Measurements from ENCODE around the gene SLC12A5. TPM values are rescaled to one million over a fixed set of nuclear protein-coding genes. Genes with fewer than 3 reads are reported as not detected.
A peak's percentile ranks its signal among the peaks of the same experiment; 100 is the strongest.

SLC12A5 gene
- total RNA-seq, 1 donor from 2014 or later: 0.77 TPM

DNA sequence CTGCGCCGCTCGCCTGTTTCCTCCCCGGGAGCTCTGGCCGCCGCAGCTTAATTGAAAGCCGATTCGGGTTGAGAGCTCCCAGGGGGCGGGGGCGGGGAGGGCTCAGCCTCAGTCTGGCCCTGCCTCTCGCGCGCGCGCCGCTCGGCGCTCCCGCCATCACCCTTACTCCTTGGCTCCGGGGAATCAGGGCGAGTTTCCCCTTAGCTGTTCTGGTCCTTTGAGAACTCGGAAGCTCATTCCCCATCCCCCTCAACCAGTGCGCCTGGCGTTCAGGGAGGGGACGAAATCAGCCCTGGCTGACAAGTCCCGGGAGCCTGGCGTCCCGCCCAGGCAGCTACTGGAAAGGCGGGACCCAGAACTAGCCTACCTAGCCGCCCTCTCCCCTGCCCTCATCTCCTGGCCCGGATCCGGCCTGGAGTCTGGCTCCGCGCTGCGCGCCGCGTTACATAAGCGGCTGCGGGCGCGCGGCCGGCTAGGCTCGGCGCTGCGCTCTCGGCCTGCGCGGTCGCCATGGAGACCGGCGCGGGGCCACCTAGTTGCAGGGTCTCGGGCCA lies 2.8 kb downstream of the SLC12A5 start:
- H3K9ac ChIP-seq: no peak overlapping the region
- TF ChIP-seq EZH2phosphoT487 (IDR thresholded peaks at IDR 0.05) (peak; percentile 47), CTCF (IDR thresholded peaks at IDR 0.05) (no peak), EZH2 (IDR thresholded peaks at IDR 0.05) (peak; percentile 73)
- peaks cover 77% of the 10 kb centered on the region for H4K20me1 ChIP-seq (ENCODE audit: low read depth)
- H3K27ac Mint-ChIP-seq: no peak overlapping the region
- H3K79me2 ChIP-seq (ENCODE audit: low read depth): no peaks in the 10 kb centered on the region
- H3F3A ChIP-seq (ENCODE audit: low read depth): peaks cover 17% of the 10 kb centered on the region
- peak overlapping the region; percentile 63 for H3K4me3 Mint-ChIP-seq
- H3K27me3 Mint-ChIP-seq (ENCODE audit: insufficient read depth, low read depth): peaks cover 78% of the 10 kb centered on the region
- peaks cover 3% of the 10 kb centered on the region for H3K4me1 Mint-ChIP-seq
- H3K9me3 ChIP-seq (ENCODE audit: low read depth): no peaks in the 10 kb centered on the region
- H2AFZ ChIP-seq (replicated peaks): no peak overlapping the region
- H3K36me3 ChIP-seq: no peaks in the 10 kb centered on the region
- H3K27me3 ChIP-seq: peaks cover 100% of the 10 kb centered on the region
- H3K27ac ChIP-seq: no peak overlapping the region
- H3K9me3 Mint-ChIP-seq: no peaks in the 10 kb centered on the region
- DNase-seq (ENCODE audit: low spot score): peak; percentile 89
- H3K4me1 ChIP-seq: peaks cover 9% of the 10 kb centered on the region
- H3K4me2 ChIP-seq: peak overlapping the region; percentile 84
- H3K36me3 Mint-ChIP-seq: no peaks in the 10 kb centered on the region
- H3K4me3 ChIP-seq: peak overlapping the region; percentile 51

DNA sequence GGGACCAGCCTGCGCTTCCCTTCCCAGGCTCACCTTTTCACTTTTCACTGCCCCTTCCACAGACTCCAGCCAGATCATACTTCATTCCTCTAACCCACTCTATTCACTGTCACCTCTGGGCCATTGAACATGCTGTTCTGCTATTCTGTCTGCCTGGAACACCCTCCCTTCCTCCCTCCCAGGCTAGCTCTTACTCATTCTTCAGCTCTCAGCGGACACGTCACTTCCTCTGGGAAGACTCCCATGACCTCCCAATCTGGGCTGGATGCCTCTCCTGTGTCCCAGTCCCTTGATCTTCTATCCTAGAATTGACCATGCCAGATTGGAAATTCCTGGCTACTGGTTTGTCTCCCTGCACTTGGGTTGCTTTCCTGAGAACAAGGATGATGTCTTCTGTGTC lies 5.0 kb downstream of the SLC12A5 start:
- Histone ChIP-seq H3K9me3 (ENCODE audit: low read depth) (no peaks in the 10 kb centered on the region), H3K36me3 (no peaks in the 10 kb centered on the region), H3K27me3 (peaks cover 100% of the 10 kb centered on the region), H3K27ac (no peak overlapping the region), H3K79me2 (ENCODE audit: low read depth) (no peaks in the 10 kb centered on the region), H3K4me2 (no peak overlapping the region), H3K4me3 (no peak overlapping the region), H2AFZ (replicated peaks) (no peak overlapping the region), H3K9ac (no peak overlapping the region), H3K4me1 (peaks cover 9% of the 10 kb centered on the region), H4K20me1 (ENCODE audit: low read depth) (peaks cover 62% of the 10 kb centered on the region), H3F3A (ENCODE audit: low read depth) (peaks cover 17% of the 10 kb centered on the region)
- Mint-ChIP-seq H3K9me3 (no peaks in the 10 kb centered on the region), H3K27me3 (ENCODE audit: insufficient read depth, low read depth) (peaks cover 61% of the 10 kb centered on the region), H3K27ac (no peak overlapping the region), H3K36me3 (no peaks in the 10 kb centered on the region), H3K4me1 (peaks cover 3% of the 10 kb centered on the region), H3K4me3 (no peak overlapping the region)
- no peak for DNase-seq (ENCODE audit: low spot score)
- TF ChIP-seq CTCF (IDR thresholded peaks at IDR 0.05): no peak
- TF ChIP-seq EZH2phosphoT487 (IDR thresholded peaks at IDR 0.05): no peak
- TF ChIP-seq EZH2 (IDR thresholded peaks at IDR 0.05): no peak

DNA sequence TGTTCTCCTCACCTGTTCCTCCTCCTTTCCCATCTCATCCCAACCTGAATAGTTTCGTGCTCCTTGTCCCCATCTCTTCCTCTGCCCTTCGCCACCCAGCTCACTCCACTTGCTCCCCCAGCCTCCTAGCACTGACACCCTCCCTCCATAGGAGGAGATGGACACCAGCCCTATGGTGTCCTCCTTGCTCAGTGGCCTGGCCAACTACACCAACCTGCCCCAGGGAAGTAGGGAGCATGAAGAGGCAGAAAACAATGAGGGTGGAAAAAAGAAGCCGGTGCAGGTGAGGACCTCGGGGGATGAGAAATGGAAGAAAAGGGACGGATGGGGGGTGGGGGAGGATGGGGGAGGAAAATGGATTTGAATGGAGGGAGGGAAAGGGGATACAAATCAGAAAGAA lies 6.2 kb downstream of the SLC12A5 start:
- no peak overlapping the region for H3K4me2 ChIP-seq
- Mint-ChIP-seq H3K4me1 (peaks cover 3% of the 10 kb centered on the region), H3K27me3 (ENCODE audit: insufficient read depth, low read depth) (peaks cover 53% of the 10 kb centered on the region), H3K27ac (no peak overlapping the region), H3K36me3 (no peaks in the 10 kb centered on the region), H3K4me3 (no peak overlapping the region), H3K9me3 (no peaks in the 10 kb centered on the region)
- no peak for TF ChIP-seq CTCF (IDR thresholded peaks at IDR 0.05)
- no peak for TF ChIP-seq EZH2 (IDR thresholded peaks at IDR 0.05)
- H3K9ac ChIP-seq: no peak overlapping the region
- H3K9me3 ChIP-seq (ENCODE audit: low read depth): no peaks in the 10 kb centered on the region
- no peak overlapping the region for H2AFZ ChIP-seq (replicated peaks)
- peaks cover 54% of the 10 kb centered on the region for H4K20me1 ChIP-seq (ENCODE audit: low read depth)
- DNase-seq (ENCODE audit: low spot score): no peak
- peaks cover 17% of the 10 kb centered on the region for H3F3A ChIP-seq (ENCODE audit: low read depth)
- peaks cover 9% of the 10 kb centered on the region for H3K4me1 ChIP-seq
- peaks cover 99% of the 10 kb centered on the region for H3K27me3 ChIP-seq
- H3K79me2 ChIP-seq (ENCODE audit: low read depth): no peaks in the 10 kb centered on the region
- H3K36me3 ChIP-seq: no peaks in the 10 kb centered on the region
- no peak overlapping the region for H3K27ac ChIP-seq
- H3K4me3 ChIP-seq: no peak overlapping the region

All from neural progenitor cell (in vitro differentiated cells).